T-helper 22 cell (primary cell): ENCODE results near the gene GPR15LG.

ENCODE experiments used
- DNase-seq: peaks from one replicate; pipeline ENCODE4 v3.0.0-alpha.2; 2020; ENCODE audit warnings: low read depth

The GPR15LG gene

GRCh38 chr10:84193846-84194423, 20.3 kb downstream of the GPR15LG start:
- no peak for DNase-seq

GRCh38 chr10:84194424-84195043, 20.9 kb downstream of the GPR15LG start, which contains the start of gene CDHR1:
Gene CDHR1, plus strand, starts transcription at chr10:84194537. Its CDS starts 224 bp downstream, at chr10:84194761.
- DNase-seq = no peak

GRCh38 chr10:84195044-84195830, 21.6 kb downstream of the GPR15LG start:
- DNase-seq = no peak

- DNase-seq = no peak
These were observed 22.5 kb downstream of the GPR15LG start for GRCh38 chr10:84196083-84196482.

- no peak for DNase-seq
These were observed 23.3 kb downstream of the GPR15LG start for GRCh38 chr10:84196941-84197340.

- no peak for DNase-seq
These were observed 24.0 kb downstream of the GPR15LG start for GRCh38 chr10:84197643-84198042.

GRCh38 chr10:84198206-84198915, 24.8 kb downstream of the GPR15LG start:
- no peak for DNase-seq

- DNase-seq = no peak
These were observed 27.1 kb downstream of the GPR15LG start for GRCh38 chr10:84200537-84201243.

- no peak for DNase-seq
These were observed 27.6 kb downstream of the GPR15LG start for GRCh38 chr10:84201244-84201606.

GRCh38 chr10:84201682-84202081, 28.1 kb downstream of the GPR15LG start:
- no peak for DNase-seq

GRCh38 chr10:84202349-84202748, 28.7 kb downstream of the GPR15LG start:
- DNase-seq = no peak

GRCh38 chr10:84204122-84204521, 30.5 kb downstream of the GPR15LG start:
- DNase-seq = no peak

- DNase-seq = no peak
These were observed 31.0 kb downstream of the GPR15LG start for GRCh38 chr10:84204610-84205009.

GRCh38 chr10:84205049-84205852, 31.6 kb downstream of the GPR15LG start:
- DNase-seq = no peak

GRCh38 chr10:84205853-84206525, 32.4 kb downstream of the GPR15LG start:
- no peak for DNase-seq

- DNase-seq = no peak
These were observed 34.4 kb downstream of the GPR15LG start for GRCh38 chr10:84208023-84208422.

- no peak for DNase-seq
These were observed 38.0 kb downstream of the GPR15LG start for GRCh38 chr10:84211566-84211965.

GRCh38 chr10:84212014-84212413, 38.4 kb downstream of the GPR15LG start:
- DNase-seq = no peak

- DNase-seq = no peak
These were observed 39.5 kb downstream of the GPR15LG start for GRCh38 chr10:84213076-84213475.

- DNase-seq = no peak
These were observed 40.5 kb downstream of the GPR15LG start for GRCh38 chr10:84214046-84214572.
